Neural cell (in vitro differentiated cells): ENCODE results near the gene LDLRAD3. TPM values are rescaled to one million over a fixed set of nuclear protein-coding genes. Genes with fewer than 3 reads are reported as not detected.

Experiments used
- H2AFZ ChIP-seq: fragments of 200-600, 300-800 bp; sonication (generic), shearing (Covaris generic); 2 replicates; pipeline ENCODE4 v1.6.0; 2014; ENCODE audit warnings: low read depth, mild to moderate bottlenecking, antibody characterized with exemption, low read length, moderate library complexity
- H3F3A ChIP-seq: fragments of 200-600 bp; shearing (Covaris generic); 2 replicates; pipeline ENCODE4 v1.6.1; 2016; ENCODE audit warnings: mild to moderate bottlenecking, moderate library complexity, mixed read lengths, antibody characterized with exemption, low read length; ENCODE audit not compliant: insufficient read depth, poor library complexity, severe bottlenecking
- H3K27ac ChIP-seq: fragments of 200-600, 300-800 bp; sonication (generic), shearing (Covaris generic); 2 replicates; pipeline ENCODE4 v1.5.1; 2014; ENCODE audit warnings: mild to moderate bottlenecking, low read length, moderate library complexity
- H3K27me3 ChIP-seq: fragments of 300-800, 200-600 bp; sonication (generic), shearing (Covaris generic); 2 replicates; pipeline ENCODE4 v1.6.0; 2014; ENCODE audit warnings: mild to moderate bottlenecking, low read depth, low read length, moderate library complexity; ENCODE audit not compliant: insufficient read depth
- H3K36me3 ChIP-seq: fragments of 300-800, 200-600 bp; sonication (generic), shearing (Covaris generic); 2 replicates; pipeline ENCODE4 v1.5.1; 2014; ENCODE audit warnings: mild to moderate bottlenecking, antibody characterized with exemption, low read length, moderate library complexity; ENCODE audit not compliant: insufficient read depth
- H3K4me2 ChIP-seq: fragments of 300-800, 200-600 bp; sonication (generic), shearing (Covaris generic); 2 replicates; pipeline ENCODE4 v1.6.0; 2014; ENCODE audit warnings: mild to moderate bottlenecking, low read length
- H3K4me3 ChIP-seq: fragments of 300-800, 200-600 bp; sonication (generic), shearing (Covaris generic); 2 replicates; pipeline ENCODE4 v1.5.1; 2014; ENCODE audit warnings: mild to moderate bottlenecking, low read length, moderate library complexity
- H3K79me2 ChIP-seq: fragments of 200-600 bp; shearing (Covaris generic); replicated peaks from 2 replicates; pipeline ENCODE4 v1.6.0; 2014; ENCODE audit warnings: mild to moderate bottlenecking, low read length, moderate library complexity; ENCODE audit not compliant: insufficient read depth
- H3K9ac ChIP-seq: fragments of 300-800, 200-600 bp; sonication (generic), shearing (Covaris generic); 2 replicates; pipeline ENCODE4 v1.6.1; 2016; ENCODE audit warnings: mild to moderate bottlenecking, low read length, mixed read lengths
- H3K9me2 ChIP-seq: fragments of 200-600 bp; shearing (Covaris generic); 2 replicates; pipeline ENCODE4 v1.6.1; 2016; ENCODE audit warnings: mild to moderate bottlenecking, low read length, mixed read lengths; ENCODE audit not compliant: insufficient read depth
- H3K9me3 ChIP-seq: fragments of 200-600, 300-800 bp; sonication (generic), shearing (Covaris generic); 2 replicates; pipeline ENCODE4 v1.6.1; 2016; ENCODE audit warnings: mild to moderate bottlenecking, mixed run types, low read length, moderate library complexity, mixed read lengths
- H4K20me1 ChIP-seq: fragments of 200-600 bp; shearing (Covaris generic); 2 replicates; pipeline ENCODE4 v1.6.1; 2016; ENCODE audit warnings: mild to moderate bottlenecking, mixed run types; ENCODE audit not compliant: insufficient read depth
- CTCF ChIP-seq: fragments of 450-650 bp; IDR thresholded peaks from 2 replicates; pipeline ENCODE4 v1.5.1; 2014; ENCODE audit warnings: antibody characterized with exemption, mild to moderate bottlenecking, moderate library complexity; ENCODE audit not compliant: poor library complexity, severe bottlenecking
- EP300 ChIP-seq: fragments of 450-650 bp; conservative IDR thresholded peaks from 2 replicates; pipeline ENCODE4 v1.6.1; 2014; ENCODE audit warnings: antibody characterized with exemption, mild to moderate bottlenecking, moderate library complexity; ENCODE audit not compliant: poor library complexity, severe bottlenecking
- EZH2 ChIP-seq: fragments of 200-600, 300-800 bp; shearing (Covaris generic), sonication (generic); IDR thresholded peaks from 2 replicates; pipeline ENCODE4 v1.6.1; 2014; ENCODE audit warnings: antibody characterized with exemption, low read length, borderline replicate concordance, mild to moderate bottlenecking; ENCODE audit not compliant: insufficient read depth, poor library complexity, severe bottlenecking
- MXI1 ChIP-seq: fragments of 450-650 bp; conservative IDR thresholded peaks from 2 replicates; pipeline ENCODE4 v1.6.1; 2014; ENCODE audit warnings: antibody characterized with exemption, mild to moderate bottlenecking; ENCODE audit not compliant: poor library complexity, severe bottlenecking
- POLR2AphosphoS5 ChIP-seq: IDR thresholded peaks from 2 replicates; pipeline ENCODE4 v1.6.1; 2012
- RAD21 ChIP-seq: fragments of 450-650 bp; conservative IDR thresholded peaks from 2 replicates; pipeline ENCODE4 v1.6.1; 2014; ENCODE audit warnings: antibody characterized with exemption, mild to moderate bottlenecking, moderate library complexity
- REST ChIP-seq: IDR thresholded peaks from 2 replicates; pipeline ENCODE4 v1.6.1; 2012; ENCODE audit warnings: borderline replicate concordance
- SMC3 ChIP-seq: fragments of 450-650 bp; conservative IDR thresholded peaks from 2 replicates; pipeline ENCODE4 v1.6.1; 2014; ENCODE audit warnings: antibody characterized with exemption, mild to moderate bottlenecking, moderate library complexity; ENCODE audit not compliant: poor library complexity
- TAF1 ChIP-seq: IDR thresholded peaks from 2 replicates; pipeline ENCODE4 v1.6.1; 2012; ENCODE audit warnings: low read depth
- polyA plus RNA-seq: library from polyadenylated mRNA; depleted of rRNA; stranded (reverse); fragments of >200 nt; gene quantifications from 2 replicates; pipeline ENCODE4 v1.2.3, GENCODE V29; 2014

LDLRAD3 gene
- polyA plus RNA-seq, 1 donor from 2014 or later = 3.5 TPM

- Histone ChIP-seq H2AFZ (no peak overlapping the region), H3K9me3 (no peaks in the 10 kb centered on the region), H3K4me2 (no peak overlapping the region), H3K9ac (no peak overlapping the region), H3K9me2 (no peaks in the 10 kb centered on the region), H3K4me3 (no peak overlapping the region), H3K27ac (no peak overlapping the region), H3K79me2 (no peaks in the 10 kb centered on the region), H4K20me1 (no peaks in the 10 kb centered on the region), H3F3A (no peaks in the 10 kb centered on the region), H3K27me3 (no peaks in the 10 kb centered on the region), H3K36me3 (no peaks in the 10 kb centered on the region)
- TF ChIP-seq TAF1 = no peak
- TF ChIP-seq POLR2AphosphoS5 = no peak
- no peak for TF ChIP-seq EP300
- no peak for TF ChIP-seq CTCF
- TF ChIP-seq RAD21 = no peak
- no peak for TF ChIP-seq REST
- no peak for TF ChIP-seq MXI1
- TF ChIP-seq EZH2 = no peak
- TF ChIP-seq SMC3 = no peak
These were observed 197.5 kb downstream of the LDLRAD3 start for GRCh38 chr11:36141196-36141953.

DNA sequence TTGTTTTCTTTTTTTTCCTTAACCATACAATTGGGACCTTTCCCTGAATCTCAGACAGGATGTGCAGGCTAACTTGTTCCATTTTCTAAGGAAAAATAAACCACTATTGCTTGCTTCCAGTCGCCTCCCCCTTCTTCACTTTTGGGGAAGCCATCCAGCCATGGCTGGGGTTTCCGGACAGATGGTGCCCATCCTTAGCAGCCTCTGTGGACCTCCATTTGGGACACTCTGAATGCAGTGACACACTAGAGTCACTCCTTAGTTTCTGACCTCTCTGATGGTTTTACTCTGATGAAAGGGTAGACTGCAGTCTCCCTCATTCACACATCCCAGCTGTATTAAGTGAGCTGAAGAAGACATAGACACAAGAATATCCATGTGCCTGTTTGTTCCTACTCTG lies 198.1 kb downstream of the LDLRAD3 start:
- no peaks in the 10 kb centered on the region for H3K36me3 ChIP-seq
- no peak overlapping the region for H3K4me3 ChIP-seq
- H3K27me3 ChIP-seq = no peaks in the 10 kb centered on the region
- H3K9me2 ChIP-seq = no peaks in the 10 kb centered on the region
- no peak overlapping the region for H3K4me2 ChIP-seq
- TF ChIP-seq MXI1 = no peak
- TF ChIP-seq EZH2 = no peak
- TF ChIP-seq RAD21 = no peak
- no peak for TF ChIP-seq SMC3
- TF ChIP-seq POLR2AphosphoS5 = no peak
- no peak for TF ChIP-seq EP300
- no peak for TF ChIP-seq TAF1
- no peak for TF ChIP-seq CTCF
- TF ChIP-seq REST = no peak
- no peaks in the 10 kb centered on the region for H3F3A ChIP-seq
- H4K20me1 ChIP-seq = no peaks in the 10 kb centered on the region
- H3K9ac ChIP-seq = no peak overlapping the region
- no peaks in the 10 kb centered on the region for H3K79me2 ChIP-seq
- no peak overlapping the region for H2AFZ ChIP-seq
- H3K27ac ChIP-seq = no peak overlapping the region
- H3K9me3 ChIP-seq = no peaks in the 10 kb centered on the region
